Stimulated activated CD4-positive, alpha-beta T cell treated with anti-CD3 and anti-CD28 coated beads, Interleukin-12 subunit alpha, Interleukin-12 subunit beta, amount 100 ng/mL, for 24 hours (primary cell): ENCODE measurements around the gene RPP14.
"Not testable (repeated sequence)": the region's sequence is repeated elsewhere in the genome, so short reads cannot be mapped to it uniquely, and the experiment has no call there.

Experiments
- DNase-seq, 2 experiments: peaks; one replicate each; pipeline ENCODE4 v3.0.0-alpha.2; 2020; ENCODE audit warnings: low read depth in 2 of 2

RPP14 gene

GRCh38 chr3:58331593-58332152, 25.6 kb downstream of the RPP14 start:
- no peak for DNase-seq

DNA sequence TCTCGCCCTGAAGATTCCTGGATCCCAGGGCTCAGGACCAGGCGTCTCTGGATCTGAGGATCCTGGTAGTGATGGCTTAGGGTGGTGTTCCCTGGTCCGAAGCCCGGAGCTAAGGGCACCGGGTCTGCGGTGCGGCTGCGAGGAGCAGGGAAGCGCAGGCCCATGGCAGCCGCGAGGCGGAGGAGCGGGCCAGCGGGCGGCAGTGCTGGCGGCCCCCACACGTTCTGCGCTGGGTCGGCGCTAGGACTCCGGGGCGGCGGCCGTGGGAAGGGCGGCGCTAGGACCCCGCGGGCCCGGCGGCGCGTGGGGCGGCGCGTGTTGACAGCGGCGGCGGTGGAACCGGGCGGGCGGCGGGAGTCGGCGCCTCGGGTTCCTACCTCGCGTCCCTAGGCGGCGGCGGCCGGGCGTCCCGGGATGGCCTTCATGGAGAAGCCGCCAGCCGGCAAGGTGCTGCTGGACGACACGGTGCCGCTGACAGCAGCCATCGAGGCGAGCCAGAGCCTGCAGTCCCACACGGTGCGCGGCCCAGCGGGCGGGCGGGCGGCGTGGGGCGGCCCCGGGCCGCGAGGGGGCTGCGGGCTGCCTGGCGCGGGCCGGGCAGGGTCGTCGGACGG, 26.6 kb downstream of the RPP14 start, which contains the start of gene PXK:
Gene PXK, plus strand, starts transcription at position 318 of the 614 bp plus-strand sequence. Its CDS starts 97 bp downstream, at position 415.
- DNase-seq = peak; percentile 54 to 61

DNA sequence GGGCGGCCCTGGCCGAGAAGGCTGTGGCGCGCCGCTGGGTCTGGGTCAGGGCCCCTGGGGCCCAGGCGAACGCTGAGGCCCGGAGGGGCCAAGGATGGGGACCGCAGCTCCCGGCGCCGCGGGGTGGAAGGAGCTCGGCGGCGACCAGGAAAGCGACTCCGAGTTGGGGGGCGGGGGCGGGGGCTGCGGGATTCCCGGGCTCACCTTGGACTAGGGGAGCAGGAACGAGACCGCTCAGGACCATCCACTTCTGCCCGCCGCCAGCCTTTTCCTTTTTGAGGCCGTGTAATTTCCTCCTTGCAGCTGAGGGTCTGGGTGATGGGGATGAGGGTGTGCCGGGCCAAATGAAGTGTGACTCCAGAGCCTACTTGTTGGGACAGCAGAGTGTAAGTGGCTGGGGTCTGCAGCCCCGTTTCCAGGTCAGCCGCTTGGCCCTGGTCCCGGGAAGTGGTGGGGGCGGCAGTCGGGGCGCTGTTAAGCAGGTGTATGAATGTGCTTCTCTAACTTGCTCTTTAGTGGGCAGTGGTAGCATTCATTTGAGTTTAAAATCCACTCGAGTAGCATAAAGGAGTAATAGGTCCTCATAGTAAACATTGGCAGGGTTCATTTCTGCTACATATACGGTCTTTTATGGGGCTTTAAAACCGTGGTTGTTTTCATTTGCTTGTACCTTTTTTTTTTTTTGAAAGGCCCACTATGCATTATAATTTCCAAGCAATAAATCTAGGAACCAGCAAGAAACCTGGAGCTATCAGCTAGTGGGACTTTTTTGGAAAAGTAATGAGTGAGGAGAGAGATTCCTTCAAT, 27.4 kb downstream of the RPP14 start:
- no peak for DNase-seq

- no peak for DNase-seq
These were observed 27.9 kb downstream of the RPP14 start for GRCh38 chr3:58334013-58334321.

GRCh38 chr3:58334506-58334884, 28.4 kb downstream of the RPP14 start:
- DNase-seq = no peak

DNA sequence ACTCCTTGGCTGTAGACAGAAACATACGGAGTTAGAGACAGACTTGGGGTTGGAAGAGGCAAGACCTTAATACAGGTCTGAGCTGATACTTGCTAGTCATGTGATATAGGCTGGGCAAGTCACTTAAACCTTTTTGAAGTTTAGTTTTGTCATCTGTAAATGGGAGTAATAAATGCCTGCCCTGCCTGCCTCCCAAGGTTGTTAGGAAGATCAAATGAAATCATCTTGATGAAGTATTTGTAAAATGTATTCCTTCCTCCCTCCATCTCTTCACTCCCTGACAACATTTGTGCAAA, 29.6 kb downstream of the RPP14 start:
- no peak for DNase-seq

DNA sequence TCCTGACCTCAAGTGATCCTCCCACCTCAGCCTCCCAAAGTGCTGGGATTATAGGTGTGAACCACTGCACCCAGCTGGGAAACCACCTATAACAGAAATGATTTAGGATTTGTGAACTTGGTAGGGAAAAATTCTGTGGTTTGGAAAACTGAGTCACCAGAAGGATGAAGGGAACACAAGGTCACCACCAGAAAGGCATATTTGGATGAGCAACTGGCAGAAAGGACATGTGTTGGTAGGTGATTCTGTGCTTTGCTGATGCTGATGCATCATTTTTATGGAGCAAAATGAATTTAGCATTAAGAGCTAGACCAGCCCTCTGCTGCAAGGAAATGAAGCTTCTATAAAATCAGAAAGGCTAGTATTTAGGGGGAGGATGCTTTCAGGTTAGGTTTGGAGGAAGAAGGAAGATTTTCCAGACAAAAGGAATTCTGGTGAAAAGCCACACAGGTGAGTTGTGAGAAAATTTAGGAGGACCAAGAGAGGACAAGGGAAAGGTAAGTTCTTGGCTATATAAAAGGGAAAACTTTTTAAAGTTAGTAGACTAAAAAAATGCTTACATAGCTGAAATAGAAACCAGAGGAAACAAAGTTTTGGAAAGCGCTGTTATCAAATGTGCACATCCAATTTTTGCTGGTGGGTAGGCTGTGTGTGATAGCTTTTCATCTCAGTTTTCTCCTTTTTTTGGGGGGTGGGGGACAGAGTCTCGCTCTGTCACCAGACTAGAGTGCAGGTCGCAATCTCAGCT, 30.3 kb downstream of the RPP14 start:
- DNase-seq = no peak

DNA sequence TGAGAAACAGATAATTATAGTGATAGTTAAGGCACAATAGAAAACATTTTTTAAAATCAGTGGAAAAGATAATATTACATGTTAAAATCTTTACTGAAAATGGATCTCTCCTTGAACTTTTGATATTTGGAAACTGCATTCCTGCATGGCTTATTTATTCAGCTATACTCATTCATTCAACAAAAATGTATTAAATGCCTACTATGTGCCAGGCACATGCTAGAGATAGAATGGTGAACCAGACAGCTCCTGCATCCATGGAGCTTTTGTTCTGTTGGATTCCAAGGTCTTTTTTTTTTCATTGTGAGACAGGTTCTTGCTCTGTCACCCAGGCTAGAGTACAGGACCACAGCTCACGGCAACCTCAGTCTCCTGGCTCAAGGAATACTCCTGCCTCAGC, 31.1 kb downstream of the RPP14 start:
- DNase-seq = no peak

- not testable (repeated sequence) for DNase-seq
These were observed 33.1 kb downstream of the RPP14 start for GRCh38 chr3:58339146-58339545.

GRCh38 chr3:58340594-58341244, 34.7 kb downstream of the RPP14 start:
- DNase-seq = no peak

DNA sequence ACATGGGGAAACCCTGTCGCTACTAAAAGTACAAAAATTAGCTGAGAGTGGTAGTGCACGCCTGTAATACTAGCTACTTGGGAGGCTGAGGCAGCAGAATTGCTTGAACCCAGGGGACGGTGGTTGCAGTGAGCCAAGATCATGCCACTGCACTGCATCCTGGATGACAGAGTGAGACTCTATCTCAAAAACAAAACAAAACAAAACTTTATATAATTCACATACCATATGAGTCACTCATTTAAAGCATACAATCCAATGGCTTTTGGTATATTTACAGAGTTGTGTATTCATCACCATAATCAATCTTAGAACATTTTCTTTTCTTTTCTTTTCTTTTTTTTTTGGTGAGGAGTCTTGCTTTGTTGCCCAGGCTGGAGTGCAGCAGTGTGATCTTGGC, 35.3 kb downstream of the RPP14 start:
- DNase-seq = no peak

DNA sequence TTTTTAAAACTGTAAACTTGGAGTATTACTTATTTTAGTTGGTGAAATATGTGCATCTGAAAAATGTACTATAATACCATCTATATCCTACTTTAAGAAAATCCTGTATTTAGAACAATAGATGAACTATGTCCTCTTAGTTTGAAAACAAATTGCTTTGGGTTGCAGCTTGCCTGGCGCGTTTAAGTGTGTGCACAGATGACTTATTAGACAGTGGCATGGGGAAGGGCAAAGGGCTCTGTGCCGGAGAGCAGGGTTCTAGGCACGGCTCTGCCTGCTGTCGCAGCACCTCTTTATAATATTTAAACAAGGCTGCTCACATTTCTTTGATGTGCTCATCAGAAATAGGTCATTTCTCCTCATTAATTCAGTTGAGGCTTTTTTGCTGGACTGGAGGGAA, 36.6 kb downstream of the RPP14 start:
- DNase-seq = no peak

GRCh38 chr3:58345457-58345856, 39.4 kb downstream of the RPP14 start:
- no peak for DNase-seq

GRCh38 chr3:58346368-58346767, 40.3 kb downstream of the RPP14 start:
- DNase-seq = no peak

- DNase-seq = no peak
These were observed 41.9 kb downstream of the RPP14 start for GRCh38 chr3:58347984-58348383.

- DNase-seq = no peak
These were observed 44.0 kb downstream of the RPP14 start for GRCh38 chr3:58349792-58350626.

GRCh38 chr3:58350627-58351013, 44.6 kb downstream of the RPP14 start:
- no peak for DNase-seq

DNA sequence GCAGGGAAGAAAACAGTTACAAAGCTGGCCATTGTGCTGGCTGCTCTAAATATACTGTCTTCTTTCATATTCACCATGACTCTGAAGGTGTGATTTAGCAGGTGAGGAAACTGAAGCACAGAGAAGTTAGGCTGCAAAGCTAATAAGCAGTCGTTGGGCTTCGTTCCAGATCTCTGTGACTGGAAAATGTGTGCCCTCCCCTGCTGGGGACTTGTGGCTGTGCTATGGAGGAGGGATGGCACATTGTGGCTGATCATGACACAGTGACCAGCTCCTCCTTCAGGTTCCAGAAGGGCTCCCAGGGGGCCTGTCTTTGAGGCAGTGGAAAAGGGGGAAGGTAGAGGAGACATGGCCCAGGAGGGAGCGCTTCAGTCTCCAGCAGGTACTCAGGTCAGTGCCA, 45.9 kb downstream of the RPP14 start:
- no peak for DNase-seq

GRCh38 chr3:58352626-58353025, 46.6 kb downstream of the RPP14 start:
- no peak for DNase-seq

DNA sequence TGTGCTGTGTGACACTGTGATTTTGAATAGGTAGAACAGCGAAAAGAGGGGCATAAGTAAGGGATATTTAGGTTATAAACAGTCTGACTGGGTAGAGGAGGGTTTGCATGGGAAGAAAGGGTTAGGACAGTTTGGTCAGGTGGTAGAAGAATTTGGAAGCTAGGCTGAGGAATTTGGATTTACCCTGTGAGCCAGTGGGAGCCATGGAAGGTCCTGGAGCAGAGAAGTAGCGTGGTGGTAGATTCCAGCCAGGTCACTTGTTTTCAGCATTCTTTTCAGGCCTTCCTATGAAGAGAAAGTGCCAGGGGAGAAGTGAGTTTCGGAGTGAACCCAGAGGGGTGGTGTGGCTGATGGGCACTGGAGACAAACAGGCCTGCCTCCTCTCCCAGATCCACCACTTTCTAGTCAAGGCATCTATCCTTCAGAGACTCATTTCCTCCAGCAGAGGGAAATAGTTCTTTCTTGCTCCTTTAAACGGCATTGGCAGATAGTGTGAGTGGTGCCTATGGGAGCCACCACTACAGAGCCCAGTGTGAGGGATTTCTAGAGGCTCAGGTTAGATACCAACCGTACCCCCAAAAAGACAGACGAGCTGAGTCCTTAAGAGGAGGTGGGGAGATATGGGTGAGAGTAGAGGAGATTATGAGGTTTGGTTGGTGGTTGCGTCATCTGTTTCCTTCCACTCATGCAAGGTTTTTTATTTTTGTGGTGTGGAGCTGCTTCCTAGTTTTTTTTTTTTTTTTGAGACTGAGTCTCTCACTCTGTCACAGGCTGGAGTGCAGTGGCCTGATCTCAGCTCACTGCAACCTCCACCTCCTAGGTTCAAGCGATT, 47.9 kb downstream of the RPP14 start:
- no peak for DNase-seq
